ENCODE measurements around the gene SERPINB10.

Gene SERPINB10

GRCh38 chr18:63860531-63860930, 47.2 kb upstream of the SERPINB10 start:
- TF ChIP-seq ISL1 (CRISPR knock-in tag; IDR thresholded peaks at IDR 0.05) (no peak), ZNF565 (CRISPR knock-in tag; conservative IDR thresholded peaks at IDR 0.05; ENCODE audit: low read depth) (no peak), PATZ1 (CRISPR knock-in tag; IDR thresholded peaks at IDR 0.05; ENCODE audit: borderline replicate concordance) (no peak), ESRRG (CRISPR knock-in tag; IDR thresholded peaks at IDR 0.05) (no peak), ZNF8 (CRISPR knock-in tag; IDR thresholded peaks at IDR 0.05) (no peak), ZC3H10 (CRISPR knock-in tag; IDR thresholded peaks at IDR 0.05) (no peak), PPARA (CRISPR knock-in tag; IDR thresholded peaks at IDR 0.05; ENCODE audit: borderline replicate concordance) (no peak), CSDC2 (CRISPR knock-in tag; IDR thresholded peaks at IDR 0.05) (no peak), ZFP30 (CRISPR knock-in tag; IDR thresholded peaks at IDR 0.05) (no peak), CSRNP3 (CRISPR knock-in tag; IDR thresholded peaks at IDR 0.05) (no peak), SNAI2 (CRISPR knock-in tag; IDR thresholded peaks at IDR 0.05) (no peak), ZNF70 (CRISPR knock-in tag; IDR thresholded peaks at IDR 0.05) (no peak)
- ATAC-seq: no peak

- no peak for TF ChIP-seq ESRRG (CRISPR knock-in tag; IDR thresholded peaks at IDR 0.05)
- no peak for TF ChIP-seq ZFP30 (CRISPR knock-in tag; IDR thresholded peaks at IDR 0.05)
- no peak for TF ChIP-seq ZC3H10 (CRISPR knock-in tag; IDR thresholded peaks at IDR 0.05)
Measured at GRCh38 chr18:63867368-63868125, 40.2 kb upstream of the SERPINB10 start.

GRCh38 chr18:63868546-63868945, 39.2 kb upstream of the SERPINB10 start:
- ATAC-seq: no peak
- TF ChIP-seq SNAI2 (CRISPR knock-in tag; IDR thresholded peaks at IDR 0.05) (no peak), TCF4 (CRISPR knock-in tag; IDR thresholded peaks at IDR 0.05; ENCODE audit: borderline replicate concordance) (no peak), ZNF565 (CRISPR knock-in tag; conservative IDR thresholded peaks at IDR 0.05; ENCODE audit: low read depth) (no peak)

More at GRCh38 chr18:63867368-63868125, 40.2 kb upstream of the SERPINB10 start:
- ATAC-seq: no peak

GRCh38 chr18:63869374-63869773, 38.4 kb upstream of the SERPINB10 start:
- TF ChIP-seq ZNF8 (CRISPR knock-in tag; IDR thresholded peaks at IDR 0.05) (no peak), ZFP3 (CRISPR knock-in tag; IDR thresholded peaks at IDR 0.05) (no peak), POU6F1 (CRISPR knock-in tag; IDR thresholded peaks at IDR 0.05; ENCODE audit: borderline replicate concordance, low read depth) (no peak), TSHZ2 (CRISPR knock-in tag; IDR thresholded peaks at IDR 0.05) (no peak), CSRNP3 (CRISPR knock-in tag; IDR thresholded peaks at IDR 0.05) (no peak), RARB (CRISPR knock-in tag; IDR thresholded peaks at IDR 0.05) (no peak), TOX (CRISPR knock-in tag; IDR thresholded peaks at IDR 0.05; ENCODE audit: borderline replicate concordance) (no peak), CREB5 (CRISPR knock-in tag; IDR thresholded peaks at IDR 0.05; ENCODE audit: low read depth) (no peak), BACH2 (CRISPR knock-in tag; IDR thresholded peaks at IDR 0.05; ENCODE audit: borderline replicate concordance) (no peak), ESRRG (CRISPR knock-in tag; IDR thresholded peaks at IDR 0.05) (no peak), ZFP30 (CRISPR knock-in tag; IDR thresholded peaks at IDR 0.05) (no peak), SNAI2 (CRISPR knock-in tag; IDR thresholded peaks at IDR 0.05) (no peak), ZNF565 (CRISPR knock-in tag; conservative IDR thresholded peaks at IDR 0.05; ENCODE audit: low read depth) (no peak), ARNTL (CRISPR knock-in tag; IDR thresholded peaks at IDR 0.05; ENCODE audit: borderline replicate concordance, low read depth) (no peak), PATZ1 (CRISPR knock-in tag; IDR thresholded peaks at IDR 0.05; ENCODE audit: borderline replicate concordance) (no peak), PPARA (CRISPR knock-in tag; IDR thresholded peaks at IDR 0.05; ENCODE audit: borderline replicate concordance) (no peak), OSR1 (CRISPR knock-in tag; IDR thresholded peaks at IDR 0.05) (no peak)

More at GRCh38 chr18:63869374-63869773, 38.4 kb upstream of the SERPINB10 start:
- no peak; the same call in 2 of the 3 replicates for ATAC-seq

Measured in SK-N-SH treated with all-trans-retinoic acid at 6 μM for 48 hours (cell line).